OCI-LY1 (cell line): ENCODE results near the gene REX1BD.

ENCODE experiments used
- H2AFZ ChIP-seq: fragments of 200-600 bp; sonication (generic), shearing (Covaris generic); 2 replicates; pipeline ENCODE4 v1.6.0; 2014; ENCODE audit warnings: antibody characterized with exemption, mild to moderate bottlenecking, low read length
- H3F3A ChIP-seq: fragments of 200-600 bp; sonication (generic), shearing (Covaris generic); 2 replicates; pipeline ENCODE4 v1.6.0; 2014; ENCODE audit warnings: mild to moderate bottlenecking, antibody characterized with exemption, low read length, moderate library complexity; ENCODE audit not compliant: insufficient read depth
- H3K27ac ChIP-seq: fragments of 200-600 bp; sonication (generic); 2 replicates; pipeline ENCODE4 v1.5.1; 2014; ENCODE audit warnings: low read length, mixed run types, mild to moderate bottlenecking, low read depth; ENCODE audit not compliant: poor library complexity, severe bottlenecking
- H3K27me3 ChIP-seq: fragments of 200-600 bp; sonication (generic); 2 replicates; pipeline ENCODE4 v1.6.0; 2014; ENCODE audit warnings: antibody characterized with exemption, mild to moderate bottlenecking, low read length, moderate library complexity; ENCODE audit not compliant: insufficient read depth
- H3K36me3 ChIP-seq: fragments of 200-600 bp; sonication (generic); 2 replicates; pipeline ENCODE4 v1.6.1; 2014; ENCODE audit warnings: mild to moderate bottlenecking, antibody characterized with exemption, low read length, moderate library complexity, mixed read lengths; ENCODE audit not compliant: insufficient read depth
- H3K4me1 ChIP-seq: fragments of 200-600 bp; sonication (generic); 2 replicates; pipeline ENCODE4 v1.5.1; 2014; ENCODE audit warnings: mild to moderate bottlenecking, low read length, moderate library complexity; ENCODE audit not compliant: insufficient read depth, severe bottlenecking
- H3K4me2 ChIP-seq: fragments of 200-600 bp; sonication (generic), shearing (Covaris generic); 2 replicates; pipeline ENCODE4 v1.6.1; 2014; ENCODE audit warnings: low read length
- H3K4me3 ChIP-seq: fragments of 200-600 bp; sonication (generic); 2 replicates; pipeline ENCODE4 v1.5.1; 2014; ENCODE audit warnings: low read length, low read depth, mild to moderate bottlenecking, mixed read lengths; ENCODE audit not compliant: poor library complexity, severe bottlenecking
- H3K79me2 ChIP-seq: fragments of 200-600 bp; shearing (Covaris generic); 2 replicates; pipeline ENCODE4 v1.6.1; 2016; ENCODE audit warnings: mixed run types, low read length, mixed read lengths; ENCODE audit not compliant: insufficient read depth
- H3K9ac ChIP-seq: fragments of 200-600 bp; sonication (generic), shearing (Covaris generic); 2 replicates; pipeline ENCODE4 v1.6.1; 2014; ENCODE audit warnings: mild to moderate bottlenecking, low read length, mixed read lengths
- H3K9me2 ChIP-seq: fragments of 200-600 bp; sonication (generic), shearing (Covaris generic); 2 replicates; pipeline ENCODE4 v1.6.1; 2014; ENCODE audit warnings: low read depth, mild to moderate bottlenecking, low read length, mixed read lengths
- H3K9me3 ChIP-seq: fragments of 200-600 bp; shearing (Covaris generic); 2 replicates; pipeline ENCODE4 v1.6.1; 2014; ENCODE audit warnings: low read length, mixed read lengths
- H4K20me1 ChIP-seq: fragments of 200-600 bp; sonication (generic), shearing (Covaris generic); 2 replicates; pipeline ENCODE4 v1.6.0; 2016; ENCODE audit warnings: mild to moderate bottlenecking, low read length; ENCODE audit not compliant: insufficient read depth
- CTCF ChIP-seq: fragments of 200-600 bp; sonication (generic), shearing (Covaris generic); IDR thresholded peaks from 2 replicates; pipeline ENCODE4 v1.5.1; 2017; ENCODE audit warnings: mild to moderate bottlenecking, antibody characterized with exemption, low read length, moderate library complexity, mixed read lengths
- EZH2 ChIP-seq: fragments of 200-600 bp; sonication (generic), shearing (Covaris generic); IDR thresholded peaks from 2 replicates; pipeline ENCODE4 v1.8.0; 2017; ENCODE audit warnings: borderline replicate concordance, mixed run types, mild to moderate bottlenecking, antibody characterized with exemption, low read length, moderate library complexity, mixed read lengths

The REX1BD gene

GRCh38 chr19:18609717-18610051 is 21.1 kb downstream of the REX1BD start:
- Histone ChIP-seq H3K27ac (no peak overlapping the region), H3K9ac (no peak overlapping the region), H3K4me3 (no peak overlapping the region), H3K79me2 (no peaks in the 10 kb centered on the region), H3F3A (no peaks in the 10 kb centered on the region), H3K27me3 (peaks cover 17% of the 10 kb centered on the region), H4K20me1 (no peaks in the 10 kb centered on the region), H3K9me2 (no peaks in the 10 kb centered on the region), H3K9me3 (no peaks in the 10 kb centered on the region), H3K4me2 (no peak overlapping the region), H3K4me1 (no peaks in the 10 kb centered on the region), H2AFZ (no peak overlapping the region), H3K36me3 (no peaks in the 10 kb centered on the region)
- TF ChIP-seq EZH2 (no peak), CTCF (no peak)

- no peaks in the 10 kb centered on the region for H3K9me3 ChIP-seq
- no peaks in the 10 kb centered on the region for H3K36me3 ChIP-seq
- TF ChIP-seq CTCF (no peak), EZH2 (no peak)
- H4K20me1 ChIP-seq, result no peaks in the 10 kb centered on the region
- H3K9me2 ChIP-seq, result no peaks in the 10 kb centered on the region
- no peak overlapping the region for H3K4me2 ChIP-seq
- no peak overlapping the region for H3K9ac ChIP-seq
- H3K79me2 ChIP-seq, result no peaks in the 10 kb centered on the region
- no peak overlapping the region for H2AFZ ChIP-seq
- no peaks in the 10 kb centered on the region for H3F3A ChIP-seq
- H3K27me3 ChIP-seq, result peaks cover 17% of the 10 kb centered on the region
- no peaks in the 10 kb centered on the region for H3K4me1 ChIP-seq
- H3K27ac ChIP-seq, result no peak overlapping the region
- H3K4me3 ChIP-seq, result no peak overlapping the region
Measured at GRCh38 chr19:18610245-18610555, 21.6 kb downstream of the REX1BD start.

GRCh38 chr19:18610556-18611326 is 22.1 kb downstream of the REX1BD start:
- no peaks in the 10 kb centered on the region for H3K9me3 ChIP-seq
- H3K4me2 ChIP-seq, result no peak overlapping the region
- H3K36me3 ChIP-seq, result no peaks in the 10 kb centered on the region
- no peak overlapping the region for H2AFZ ChIP-seq
- H4K20me1 ChIP-seq, result no peaks in the 10 kb centered on the region
- H3K4me1 ChIP-seq, result no peaks in the 10 kb centered on the region
- H3K4me3 ChIP-seq, result no peak overlapping the region
- H3K9me2 ChIP-seq, result no peaks in the 10 kb centered on the region
- no peak overlapping the region for H3K9ac ChIP-seq
- H3K79me2 ChIP-seq, result no peaks in the 10 kb centered on the region
- peaks cover 17% of the 10 kb centered on the region for H3K27me3 ChIP-seq
- no peaks in the 10 kb centered on the region for H3F3A ChIP-seq
- TF ChIP-seq EZH2 (no peak), CTCF (no peak)
- H3K27ac ChIP-seq, result no peak overlapping the region
